ENCODE measurements around the gene C14orf119. TPM values are rescaled to one million over a fixed set of nuclear protein-coding genes. Genes with fewer than 3 reads are reported as not detected.

Gene C14orf119
- total and polyA plus RNA-seq, 8 donors, result 52.6 to 67.6 (median 63.5) TPM

DNA sequence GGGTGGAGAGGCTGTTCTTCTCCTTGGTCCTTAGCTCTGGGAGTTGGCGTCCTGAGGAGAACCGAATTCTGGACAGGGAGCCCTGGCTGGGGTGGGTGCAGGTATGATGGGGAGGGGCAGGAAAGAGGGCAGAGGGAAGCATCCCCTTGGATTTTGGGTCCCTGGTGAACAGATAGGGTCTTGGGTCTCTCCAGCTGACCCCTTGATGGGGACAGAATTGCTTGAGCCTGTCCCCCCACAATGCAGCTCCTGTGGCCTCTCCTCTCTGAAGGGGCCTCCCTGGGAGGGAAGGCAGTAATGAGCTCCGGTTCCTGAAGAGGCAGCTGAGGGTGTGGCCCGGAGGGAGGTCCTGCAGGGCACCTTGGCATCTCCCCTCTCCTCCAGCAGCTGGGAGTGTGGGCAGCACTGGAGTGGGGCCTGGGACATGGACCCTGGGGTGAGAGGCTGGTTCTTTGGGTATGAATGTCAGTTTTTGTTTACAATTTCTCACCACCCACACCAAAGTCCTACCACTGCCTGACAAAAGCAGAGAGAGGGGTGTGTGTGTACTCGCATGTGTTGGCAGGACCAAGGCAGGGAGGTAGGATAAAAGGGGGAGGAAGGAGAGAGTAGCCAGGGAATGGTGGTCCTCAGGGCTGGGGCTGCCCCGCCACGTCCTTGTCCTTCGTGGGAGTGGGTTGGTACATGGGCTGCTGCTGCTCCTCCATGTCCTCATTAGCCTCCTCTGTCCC lies 31.4 kb downstream of the C14orf119 start:
- peaks cover 0 to 14% of the 10 kb centered on the region in 2 donors for H3K4me1 ChIP-seq
- intact Hi-C loops (cut with DNase I), result loop anchor here in 1 of 2 donors (10.0 kb wide), 1 partner anchor 58 kb away; the partner anchor contains the start of gene SLC7A8
- no peak for ATAC-seq
- TF ChIP-seq, protein P1, sequence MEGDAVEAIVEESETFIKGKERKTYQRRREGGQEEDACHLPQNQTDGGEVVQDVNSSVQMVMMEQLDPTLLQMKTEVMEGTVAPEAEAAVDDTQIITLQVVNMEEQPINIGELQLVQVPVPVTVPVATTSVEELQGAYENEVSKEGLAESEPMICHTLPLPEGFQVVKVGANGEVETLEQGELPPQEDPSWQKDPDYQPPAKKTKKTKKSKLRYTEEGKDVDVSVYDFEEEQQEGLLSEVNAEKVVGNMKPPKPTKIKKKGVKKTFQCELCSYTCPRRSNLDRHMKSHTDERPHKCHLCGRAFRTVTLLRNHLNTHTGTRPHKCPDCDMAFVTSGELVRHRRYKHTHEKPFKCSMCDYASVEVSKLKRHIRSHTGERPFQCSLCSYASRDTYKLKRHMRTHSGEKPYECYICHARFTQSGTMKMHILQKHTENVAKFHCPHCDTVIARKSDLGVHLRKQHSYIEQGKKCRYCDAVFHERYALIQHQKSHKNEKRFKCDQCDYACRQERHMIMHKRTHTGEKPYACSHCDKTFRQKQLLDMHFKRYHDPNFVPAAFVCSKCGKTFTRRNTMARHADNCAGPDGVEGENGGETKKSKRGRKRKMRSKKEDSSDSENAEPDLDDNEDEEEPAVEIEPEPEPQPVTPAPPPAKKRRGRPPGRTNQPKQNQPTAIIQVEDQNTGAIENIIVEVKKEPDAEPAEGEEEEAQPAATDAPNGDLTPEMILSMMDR (IDR thresholded peaks at IDR 0.05), result no peak
- no peak overlapping the region for H3K4me3 ChIP-seq
- no peak for DNase-seq
- no peaks in the 10 kb centered on the region for H3K9me3 ChIP-seq
- H3K27me3 ChIP-seq, result no peaks in the 10 kb centered on the region
- H3K36me3 ChIP-seq, result peaks cover 0 to 22% of the 10 kb centered on the region in 2 donors
- H3K27ac ChIP-seq, result no peak overlapping the region

DNA sequence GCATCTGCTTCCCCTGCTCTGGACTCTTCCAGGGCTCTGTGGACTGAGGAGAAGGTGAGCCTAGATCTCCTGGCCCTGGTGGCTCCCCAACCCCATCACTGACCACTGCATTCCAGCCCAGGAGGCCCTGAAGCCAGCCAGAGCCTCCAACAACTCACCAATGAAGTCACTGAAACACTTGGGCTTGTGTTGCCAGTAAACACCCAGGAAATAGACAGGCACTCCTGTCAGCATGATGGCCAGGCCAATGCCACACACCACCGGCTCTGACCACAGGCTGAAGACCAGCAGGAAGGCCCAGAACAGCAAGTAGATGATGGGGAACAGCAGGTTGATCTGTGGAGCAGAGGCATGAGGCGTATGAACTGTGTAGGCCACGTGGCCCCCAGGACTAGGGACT lies 32.6 kb downstream of the C14orf119 start:
- no peaks in the 10 kb centered on the region for H3K27me3 ChIP-seq
- no peak overlapping the region for H3K27ac ChIP-seq
- H3K36me3 ChIP-seq, result peaks cover 0 to 29% of the 10 kb centered on the region in 2 donors
- no peaks in the 10 kb centered on the region for H3K9me3 ChIP-seq
- H3K4me1 ChIP-seq, result peaks cover 0 to 14% of the 10 kb centered on the region in 2 donors
- TF ChIP-seq, protein P1 (IDR thresholded peaks at IDR 0.05), result no peak
- intact Hi-C loops (cut with DNase I), result loop anchor here in 1 of 2 donors (10.0 kb wide), 1 partner anchor 57 kb away; the partner anchor contains the start of gene SLC7A8
- no peak for ATAC-seq
- DNase-seq, result no peak
- H3K4me3 ChIP-seq, result no peak overlapping the region

DNA sequence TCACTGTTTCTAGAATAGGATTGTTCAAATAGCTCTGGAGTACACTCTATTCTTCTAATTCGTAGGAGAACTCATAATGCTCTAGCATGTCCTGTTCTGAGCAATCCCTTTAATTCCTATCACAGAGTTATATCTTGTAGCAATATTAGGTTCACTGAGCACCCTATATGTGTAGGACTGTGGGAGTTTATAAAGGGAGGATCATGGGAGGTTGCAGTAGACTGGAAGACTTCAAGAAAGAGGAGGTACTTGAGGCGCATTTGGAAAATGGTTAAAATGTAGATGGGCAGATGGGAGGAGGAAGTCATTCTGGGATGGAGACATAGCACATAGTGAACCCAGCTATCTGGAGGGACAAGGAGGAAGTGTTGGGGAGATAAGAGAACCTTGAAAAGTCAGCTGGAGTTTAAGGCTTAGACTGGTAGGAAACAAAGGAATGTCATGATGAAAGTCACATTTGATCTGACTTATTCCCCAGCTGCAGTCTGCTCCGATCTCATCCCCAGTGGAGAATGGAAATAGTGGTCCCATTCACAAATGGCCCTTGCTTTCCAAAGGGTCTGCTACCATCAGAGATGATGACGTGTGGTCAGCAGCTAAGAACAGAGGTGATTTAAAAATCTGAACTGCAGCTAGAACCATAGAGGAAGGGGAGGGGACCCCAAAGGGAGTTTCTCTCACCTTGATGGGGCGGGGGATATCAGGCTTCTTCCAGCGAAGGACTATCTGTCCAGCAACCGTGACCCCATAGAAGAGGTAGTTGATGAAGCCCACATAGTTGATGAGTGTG lies 33.9 kb downstream of the C14orf119 start:
- DNase-seq, result no peak
- no peaks in the 10 kb centered on the region for H3K27me3 ChIP-seq
- H3K27ac ChIP-seq, result no peak overlapping the region
- peaks cover 0 to 29% of the 10 kb centered on the region in 2 donors for H3K36me3 ChIP-seq
- TF ChIP-seq, protein P1 (IDR thresholded peaks at IDR 0.05), result no peak
- intact Hi-C loops (cut with DNase I), result loop anchor here in 1 of 2 donors (10.0 kb wide), 1 partner anchor 56 kb away; the partner anchor contains the start of gene SLC7A8
- no peak overlapping the region for H3K4me3 ChIP-seq
- no peak for ATAC-seq
- no peaks in the 10 kb centered on the region for H3K9me3 ChIP-seq
- peaks cover 0 to 10% of the 10 kb centered on the region in 2 donors for H3K4me1 ChIP-seq

DNA sequence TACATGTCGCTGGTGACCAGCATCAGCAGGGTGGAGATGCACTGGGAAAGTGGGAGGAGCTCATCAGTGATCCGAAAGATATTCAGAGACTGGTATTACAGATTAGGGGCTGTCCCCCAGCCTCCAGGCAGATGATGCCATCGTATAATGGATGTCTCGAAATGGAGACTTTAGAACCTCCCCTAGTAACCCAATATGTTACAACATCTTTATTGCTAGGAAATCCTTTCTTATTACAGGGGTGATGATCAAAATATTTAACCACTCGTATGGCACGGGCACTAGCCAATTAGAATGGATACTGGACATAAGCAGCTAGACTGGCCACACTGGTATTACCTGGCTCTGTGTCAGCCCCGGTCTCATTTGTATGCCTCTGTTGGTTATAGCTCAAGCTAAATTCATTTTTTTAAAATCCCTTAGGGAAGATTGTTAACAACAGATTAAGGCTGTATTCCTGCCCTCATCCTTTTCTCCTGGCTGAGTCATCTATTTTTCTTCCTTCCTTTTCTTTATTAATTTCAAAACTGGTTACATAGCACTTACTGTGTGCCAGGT lies 34.5 kb downstream of the C14orf119 start:
- Histone ChIP-seq H3K9me3 (no peaks in the 10 kb centered on the region), H3K27me3 (no peaks in the 10 kb centered on the region), H3K4me1 (peaks cover 0 to 10% of the 10 kb centered on the region in 2 donors), H3K4me3 (no peak overlapping the region), H3K27ac (no peak overlapping the region), H3K36me3 (peaks cover 0 to 29% of the 10 kb centered on the region in 2 donors)
- intact Hi-C loops (cut with DNase I), result loop anchor here in 1 of 2 donors (10.0 kb wide), 1 partner anchor 55 kb away; the partner anchor contains the start of gene SLC7A8
- no peak for DNase-seq
- no peak for ATAC-seq
- TF ChIP-seq, protein P1 (IDR thresholded peaks at IDR 0.05), result no peak

All from left lung (tissue), 10 donors.